Measurements from ENCODE around the gene DAZL. TPM values are rescaled to one million over a fixed set of nuclear protein-coding genes. Genes with fewer than 3 reads are reported as not detected.
A peak's percentile ranks its signal among the peaks of the same experiment; 100 is the strongest.

DAZL gene
- total RNA-seq, 1 donor from 2014 or later, result not detected

- DNase-seq (ENCODE audit: low spot score, unreplicated experiment), result peak; percentile 63
- H3K4me1 Mint-ChIP-seq (ENCODE audit: low read depth), result peaks cover 2% of the 10 kb centered on the region
- TF ChIP-seq CTCF (IDR thresholded peaks at IDR 0.05; ENCODE audit: unreplicated experiment), result peak; percentile 91
- peak overlapping the region; percentile 38 for H3K4me3 Mint-ChIP-seq (ENCODE audit: low read depth)
- peak overlapping the region; percentile 88 for H3K27ac Mint-ChIP-seq
- peaks cover 18% of the 10 kb centered on the region for H3K27me3 Mint-ChIP-seq
- H3K36me3 Mint-ChIP-seq (ENCODE audit: insufficient read depth), result no peaks in the 10 kb centered on the region
- H3K9me3 Mint-ChIP-seq (ENCODE audit: low read depth), result peaks cover 3% of the 10 kb centered on the region
Measured at GRCh38 chr3:16550676-16551341, 54.4 kb downstream of the DAZL start.

GRCh38 chr3:16550305-16550675, 54.9 kb downstream of the DAZL start:
- no peak for TF ChIP-seq CTCF (IDR thresholded peaks at IDR 0.05; ENCODE audit: unreplicated experiment)
- Mint-ChIP-seq H3K4me1 (ENCODE audit: low read depth) (peaks cover 2% of the 10 kb centered on the region), H3K27ac (no peak overlapping the region), H3K9me3 (ENCODE audit: low read depth) (peaks cover 3% of the 10 kb centered on the region), H3K4me3 (ENCODE audit: low read depth) (peak overlapping the region; percentile 38), H3K36me3 (ENCODE audit: insufficient read depth) (no peaks in the 10 kb centered on the region), H3K27me3 (peaks cover 19% of the 10 kb centered on the region)
- DNase-seq (ENCODE audit: low spot score, unreplicated experiment), result no peak

GRCh38 chr3:16548721-16549120, 56.5 kb downstream of the DAZL start:
- Mint-ChIP-seq H3K4me1 (ENCODE audit: low read depth) (peaks cover 2% of the 10 kb centered on the region), H3K27me3 (peaks cover 26% of the 10 kb centered on the region), H3K36me3 (ENCODE audit: insufficient read depth) (no peaks in the 10 kb centered on the region), H3K4me3 (ENCODE audit: low read depth) (no peak overlapping the region), H3K27ac (no peak overlapping the region), H3K9me3 (ENCODE audit: low read depth) (peaks cover 3% of the 10 kb centered on the region)
- no peak for TF ChIP-seq CTCF (IDR thresholded peaks at IDR 0.05; ENCODE audit: unreplicated experiment)
- DNase-seq (ENCODE audit: low spot score, unreplicated experiment), result no peak

- Mint-ChIP-seq H3K4me3 (ENCODE audit: low read depth) (no peak overlapping the region), H3K27ac (no peak overlapping the region), H3K27me3 (peaks cover 25% of the 10 kb centered on the region), H3K36me3 (ENCODE audit: insufficient read depth) (no peaks in the 10 kb centered on the region), H3K4me1 (ENCODE audit: low read depth) (peaks cover 2% of the 10 kb centered on the region), H3K9me3 (ENCODE audit: low read depth) (peaks cover 3% of the 10 kb centered on the region)
- TF ChIP-seq CTCF (IDR thresholded peaks at IDR 0.05; ENCODE audit: unreplicated experiment), result no peak
- no peak for DNase-seq (ENCODE audit: low spot score, unreplicated experiment)
Measured at GRCh38 chr3:16547561-16548357, 57.5 kb downstream of the DAZL start.

GRCh38 chr3:16546186-16547010, 58.8 kb downstream of the DAZL start:
- H3K27ac Mint-ChIP-seq, result no peak overlapping the region
- peaks cover 25% of the 10 kb centered on the region for H3K27me3 Mint-ChIP-seq
- H3K36me3 Mint-ChIP-seq (ENCODE audit: insufficient read depth), result no peaks in the 10 kb centered on the region
- DNase-seq (ENCODE audit: low spot score, unreplicated experiment), result no peak
- H3K4me3 Mint-ChIP-seq (ENCODE audit: low read depth), result no peak overlapping the region
- peaks cover 3% of the 10 kb centered on the region for H3K9me3 Mint-ChIP-seq (ENCODE audit: low read depth)
- H3K4me1 Mint-ChIP-seq (ENCODE audit: low read depth), result peaks cover 2% of the 10 kb centered on the region
- TF ChIP-seq CTCF (IDR thresholded peaks at IDR 0.05; ENCODE audit: unreplicated experiment), result no peak
